Mesendoderm (in vitro differentiated cells): ENCODE measurements around the gene CRYBA2.

Experiments used
- DNase-seq: peaks from one replicate; pipeline ENCODE4 v3.0.0; 2013
- H2AK5ac ChIP-seq: 2 replicates; pipeline ENCODE4 v1.6.1; 2013; ENCODE audit warnings: low read length, inconsistent platforms
- H2BK120ac ChIP-seq: 2 replicates; pipeline ENCODE4 v1.6.1; 2013; ENCODE audit warnings: low read depth, mild to moderate bottlenecking, low read length, moderate library complexity, mixed read lengths
- H2BK15ac ChIP-seq: replicated peaks from 2 replicates; pipeline ENCODE4 v1.6.1; 2013; ENCODE audit warnings: low read depth, mild to moderate bottlenecking, moderate library complexity
- H2BK5ac ChIP-seq: 2 replicates; pipeline ENCODE4 v1.6.1; 2013; ENCODE audit warnings: low read length, inconsistent platforms
- H3K18ac ChIP-seq: 2 replicates; pipeline ENCODE4 v1.6.1; 2013; ENCODE audit warnings: mild to moderate bottlenecking, low read length, mixed read lengths
- H3K23ac ChIP-seq: one replicate; pipeline ENCODE4 v1.6.1; 2013; ENCODE audit warnings: low read length
- H3K27ac ChIP-seq: 2 replicates; pipeline ENCODE4 v1.5.1; 2013; ENCODE audit warnings: low read depth, mild to moderate bottlenecking, inconsistent platforms, low read length, moderate library complexity
- H3K27me3 ChIP-seq: 2 replicates; pipeline ENCODE4 v1.6.1; 2013; ENCODE audit warnings: low read length, control low read depth, mild to moderate bottlenecking, inconsistent platforms; ENCODE audit not compliant: insufficient read depth, poor library complexity
- H3K36me3 ChIP-seq: 2 replicates; pipeline ENCODE4 v1.6.1; 2013; ENCODE audit warnings: low read length, inconsistent platforms; ENCODE audit not compliant: control insufficient read depth, insufficient read depth
- H3K4ac ChIP-seq: one replicate; pipeline ENCODE4 v1.6.1; 2013; ENCODE audit warnings: low read depth, mild to moderate bottlenecking, low read length, moderate library complexity
- H3K4me1 ChIP-seq: 2 replicates; pipeline ENCODE4 v1.6.1; 2013; ENCODE audit warnings: low read depth, low read length, inconsistent platforms; ENCODE audit not compliant: control insufficient read depth
- H3K4me2 ChIP-seq: 2 replicates; pipeline ENCODE4 v1.6.1; 2013; ENCODE audit warnings: low read length
- H3K4me3 ChIP-seq: 2 replicates; pipeline ENCODE4 v1.5.1; 2013; ENCODE audit warnings: mild to moderate bottlenecking, low read length
- H3K56ac ChIP-seq: one replicate; pipeline ENCODE4 v1.6.1; 2013; ENCODE audit warnings: low read length
- H3K79me1 ChIP-seq: 2 replicates; pipeline ENCODE4 v1.6.1; 2013; ENCODE audit warnings: low read length, inconsistent platforms
- H3K79me2 ChIP-seq: 2 replicates; pipeline ENCODE4 v1.6.1; 2013; ENCODE audit warnings: mild to moderate bottlenecking, low read length; ENCODE audit not compliant: control insufficient read depth, insufficient read depth
- H3K9ac ChIP-seq: 2 replicates; pipeline ENCODE4 v1.6.1; 2013; ENCODE audit warnings: low read length, inconsistent platforms
- H4K5ac ChIP-seq: one replicate; pipeline ENCODE4 v1.6.1; 2013; ENCODE audit warnings: low read length
- H4K8ac ChIP-seq: one replicate; pipeline ENCODE4 v1.6.1; 2013; ENCODE audit warnings: low read depth, mild to moderate bottlenecking, control low read depth, low read length, moderate library complexity
- WGBS: extraction: QIAGEN DNeasy Blood & Tissue Kit; methylation state at CpG from one replicate; pipeline ENCODE4 v1.1.7; 2013; ENCODE audit warnings: low lambda C conversion rate, missing lambda C conversion rate; ENCODE audit not compliant: insufficient coverage; ENCODE audit errors: extremely low coverage; 5-methylcytosine and 5-hydroxymethylcytosine counted together
- small RNA-seq: library from polyadenylated mRNA; stranded (forward); fragments of <200 nt; extraction: miRNeasy Mini kit (QIAGEN cat#:217004); gene quantifications from one replicate; pipeline ENCODE3, GENCODE V24; 2013; ENCODE audit not compliant: insufficient read depth

Gene CRYBA2

GRCh38 chr2:218952160-218952559, 41.1 kb downstream of the CRYBA2 start:
- Histone ChIP-seq H2BK15ac (no peak overlapping the region), H3K4me1 (no peaks in the 10 kb centered on the region), H3K79me2 (no peaks in the 10 kb centered on the region), H3K9ac (no peak overlapping the region), H4K8ac (no peak overlapping the region), H3K4me3 (no peak overlapping the region), H3K4me2 (no peak overlapping the region), H3K36me3 (no peaks in the 10 kb centered on the region), H4K5ac (no peak overlapping the region), H3K27ac (no peak overlapping the region), H3K79me1 (no peaks in the 10 kb centered on the region), H2BK120ac (no peak overlapping the region), H3K56ac (no peak overlapping the region), H2BK5ac (no peak overlapping the region), H3K4ac (no peak overlapping the region), H3K27me3 (peaks cover 3% of the 10 kb centered on the region), H3K23ac (no peak overlapping the region), H2AK5ac (no peak overlapping the region), H3K18ac (no peak overlapping the region)
- WGBS = no CpG with 5 or more reads among the region's 7 CpGs
- DNase-seq = no peak

GRCh38 chr2:218946621-218947020, 46.6 kb downstream of the CRYBA2 start:
- no peaks in the 10 kb centered on the region for H3K36me3 ChIP-seq
- no peaks in the 10 kb centered on the region for H3K4me1 ChIP-seq
- no peak overlapping the region for H2AK5ac ChIP-seq
- H3K4me2 ChIP-seq = no peak overlapping the region
- H3K4me3 ChIP-seq = no peak overlapping the region
- H3K4ac ChIP-seq = no peak overlapping the region
- H2BK120ac ChIP-seq = no peak overlapping the region
- H3K27ac ChIP-seq = no peak overlapping the region
- H3K9ac ChIP-seq = no peak overlapping the region
- H3K18ac ChIP-seq = no peak overlapping the region
- H2BK15ac ChIP-seq = no peak overlapping the region
- DNase-seq = no peak
- no CpG with 5 or more reads among the region's 1 CpG for WGBS
- H3K56ac ChIP-seq = no peak overlapping the region
- no peaks in the 10 kb centered on the region for H3K79me2 ChIP-seq
- H3K27me3 ChIP-seq = no peaks in the 10 kb centered on the region
- no peaks in the 10 kb centered on the region for H3K79me1 ChIP-seq
- no peak overlapping the region for H4K8ac ChIP-seq
- no peak overlapping the region for H4K5ac ChIP-seq
- H2BK5ac ChIP-seq = no peak overlapping the region
- no peak overlapping the region for H3K23ac ChIP-seq

GRCh38 chr2:218944759-218945404, 48.3 kb downstream of the CRYBA2 start:
- no peak overlapping the region for H3K18ac ChIP-seq
- H4K5ac ChIP-seq = no peak overlapping the region
- no peak overlapping the region for H3K27ac ChIP-seq
- H3K36me3 ChIP-seq = no peaks in the 10 kb centered on the region
- no CpG with 5 or more reads among the region's 1 CpG for WGBS
- H2BK15ac ChIP-seq = no peak overlapping the region
- no peaks in the 10 kb centered on the region for H3K4me1 ChIP-seq
- no peak overlapping the region for H4K8ac ChIP-seq
- no peak overlapping the region for H2AK5ac ChIP-seq
- no peak overlapping the region for H3K4ac ChIP-seq
- H3K23ac ChIP-seq = no peak overlapping the region
- no peak overlapping the region for H2BK5ac ChIP-seq
- no peaks in the 10 kb centered on the region for H3K79me1 ChIP-seq
- no peak overlapping the region for H3K4me3 ChIP-seq
- no peak overlapping the region for H3K4me2 ChIP-seq
- H3K9ac ChIP-seq = no peak overlapping the region
- H3K79me2 ChIP-seq = no peaks in the 10 kb centered on the region
- H3K56ac ChIP-seq = no peak overlapping the region
- DNase-seq = no peak
- H2BK120ac ChIP-seq = no peak overlapping the region
- no peaks in the 10 kb centered on the region for H3K27me3 ChIP-seq

Small RNAs within 50 kb of the gene (small RNA-seq; reads per million reads assigned to genes)
- 1,608 reads per million, percentile 99 among the genes with 10 or more reads in this experiment for gene MIR375
